Parathyroid adenoma (tissue), 2 donors: ENCODE data around the gene BLVRB.

Experiments used
- H2AFZ ChIP-seq: fragments of 300-600 bp; sonication (generic); one replicate; pipeline ENCODE4 v1.7.0; 2017; ENCODE audit warnings: antibody characterized with exemption, mild to moderate bottlenecking
- H3K27ac ChIP-seq: fragments of 300-600 bp; sonication (generic); one replicate; pipeline ENCODE4 v1.7.0; 2017
- H3K27me3 ChIP-seq: fragments of 300-600 bp; sonication (generic); one replicate; pipeline ENCODE4 v1.7.0; 2017; ENCODE audit warnings: low read length; ENCODE audit not compliant: control insufficient read depth, insufficient read depth
- H3K36me3 ChIP-seq: fragments of 300-600 bp; sonication (generic); one replicate; pipeline ENCODE4 v1.7.0; 2017; ENCODE audit warnings: low read length; ENCODE audit not compliant: control insufficient read depth, insufficient read depth
- H3K4me1 ChIP-seq: fragments of 300-600 bp; sonication (generic); one replicate; pipeline ENCODE4 v1.7.0; 2017; ENCODE audit warnings: control low read depth
- H3K4me2 ChIP-seq: fragments of 300-600 bp; sonication (generic); one replicate; pipeline ENCODE4 v1.7.0; 2017; ENCODE audit warnings: low read length
- H3K4me3 ChIP-seq: fragments of 300-600 bp; sonication (generic); one replicate; pipeline ENCODE4 v1.7.0; 2017; ENCODE audit warnings: low read depth, low read length
- H3K79me2 ChIP-seq: fragments of 300-600 bp; sonication (generic); one replicate; pipeline ENCODE4 v1.7.0; 2017; ENCODE audit warnings: control low read depth
- H3K9ac ChIP-seq: fragments of 300-600 bp; sonication (generic); one replicate; pipeline ENCODE4 v1.7.0; 2017; ENCODE audit warnings: mild to moderate bottlenecking
- H3K9me3 ChIP-seq: fragments of 300-600 bp; sonication (generic); one replicate; pipeline ENCODE4 v1.7.0; 2017; ENCODE audit warnings: low read length; ENCODE audit not compliant: control insufficient read depth
- TF ChIP-seq, protein P1 (sequence below): fragments of 300-600 bp; sonication (generic); IDR thresholded peaks from one replicate; pipeline ENCODE4 v1.7.0; 2017; ENCODE audit warnings: antibody characterized with exemption, mild to moderate bottlenecking
- donor health status: primary hyperparathyroidism.

The BLVRB gene

GRCh38 chr19:40444825-40445312, 20.7 kb downstream of the BLVRB start:
- peak overlapping the region; percentile 98 for H3K4me3 ChIP-seq
- H3K79me2 ChIP-seq, result peaks cover 6% of the 10 kb centered on the region
- TF ChIP-seq, protein P1, sequence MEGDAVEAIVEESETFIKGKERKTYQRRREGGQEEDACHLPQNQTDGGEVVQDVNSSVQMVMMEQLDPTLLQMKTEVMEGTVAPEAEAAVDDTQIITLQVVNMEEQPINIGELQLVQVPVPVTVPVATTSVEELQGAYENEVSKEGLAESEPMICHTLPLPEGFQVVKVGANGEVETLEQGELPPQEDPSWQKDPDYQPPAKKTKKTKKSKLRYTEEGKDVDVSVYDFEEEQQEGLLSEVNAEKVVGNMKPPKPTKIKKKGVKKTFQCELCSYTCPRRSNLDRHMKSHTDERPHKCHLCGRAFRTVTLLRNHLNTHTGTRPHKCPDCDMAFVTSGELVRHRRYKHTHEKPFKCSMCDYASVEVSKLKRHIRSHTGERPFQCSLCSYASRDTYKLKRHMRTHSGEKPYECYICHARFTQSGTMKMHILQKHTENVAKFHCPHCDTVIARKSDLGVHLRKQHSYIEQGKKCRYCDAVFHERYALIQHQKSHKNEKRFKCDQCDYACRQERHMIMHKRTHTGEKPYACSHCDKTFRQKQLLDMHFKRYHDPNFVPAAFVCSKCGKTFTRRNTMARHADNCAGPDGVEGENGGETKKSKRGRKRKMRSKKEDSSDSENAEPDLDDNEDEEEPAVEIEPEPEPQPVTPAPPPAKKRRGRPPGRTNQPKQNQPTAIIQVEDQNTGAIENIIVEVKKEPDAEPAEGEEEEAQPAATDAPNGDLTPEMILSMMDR, result no peak
- peak overlapping the region; percentile 98 for H3K27ac ChIP-seq
- no peaks in the 10 kb centered on the region for H3K36me3 ChIP-seq
- H3K4me2 ChIP-seq, result peak overlapping the region; percentile 90
- H3K9ac ChIP-seq, result peak overlapping the region; percentile 34
- H2AFZ ChIP-seq, result peak overlapping the region; percentile 82
- H3K9me3 ChIP-seq, result no peaks in the 10 kb centered on the region
- H3K4me1 ChIP-seq, result peaks cover 20% of the 10 kb centered on the region
- H3K27me3 ChIP-seq, result no peaks in the 10 kb centered on the region

- H3K4me1 ChIP-seq, result peaks cover 24% of the 10 kb centered on the region
- peak within 1 kb of the TSS; percentile 98 for H3K4me3 ChIP-seq
- TF ChIP-seq, protein P1, result peak; percentile 16
- H3K9ac ChIP-seq, result peak within 1 kb of the TSS; percentile 90
- H3K27me3 ChIP-seq, result no peaks in the 10 kb centered on the region
- H3K27ac ChIP-seq, result peak within 1 kb of the TSS; percentile 98
- H2AFZ ChIP-seq, result peak within 1 kb of the TSS; percentile 82
- peak within 1 kb of the TSS; percentile 90 for H3K4me2 ChIP-seq
- no peaks in the 10 kb centered on the region for H3K36me3 ChIP-seq
- H3K79me2 ChIP-seq, result peaks cover 6% of the 10 kb centered on the region
- H3K9me3 ChIP-seq, result no peaks in the 10 kb centered on the region
Observed at GRCh38 chr19:40444000-40444824, 21.3 kb downstream of the BLVRB start, which contains the start of gene SERTAD3. Gene SERTAD3 (minus strand): TSS chr19:40444335. CDS start chr19:40442080, 2,255 bp downstream.

DNA sequence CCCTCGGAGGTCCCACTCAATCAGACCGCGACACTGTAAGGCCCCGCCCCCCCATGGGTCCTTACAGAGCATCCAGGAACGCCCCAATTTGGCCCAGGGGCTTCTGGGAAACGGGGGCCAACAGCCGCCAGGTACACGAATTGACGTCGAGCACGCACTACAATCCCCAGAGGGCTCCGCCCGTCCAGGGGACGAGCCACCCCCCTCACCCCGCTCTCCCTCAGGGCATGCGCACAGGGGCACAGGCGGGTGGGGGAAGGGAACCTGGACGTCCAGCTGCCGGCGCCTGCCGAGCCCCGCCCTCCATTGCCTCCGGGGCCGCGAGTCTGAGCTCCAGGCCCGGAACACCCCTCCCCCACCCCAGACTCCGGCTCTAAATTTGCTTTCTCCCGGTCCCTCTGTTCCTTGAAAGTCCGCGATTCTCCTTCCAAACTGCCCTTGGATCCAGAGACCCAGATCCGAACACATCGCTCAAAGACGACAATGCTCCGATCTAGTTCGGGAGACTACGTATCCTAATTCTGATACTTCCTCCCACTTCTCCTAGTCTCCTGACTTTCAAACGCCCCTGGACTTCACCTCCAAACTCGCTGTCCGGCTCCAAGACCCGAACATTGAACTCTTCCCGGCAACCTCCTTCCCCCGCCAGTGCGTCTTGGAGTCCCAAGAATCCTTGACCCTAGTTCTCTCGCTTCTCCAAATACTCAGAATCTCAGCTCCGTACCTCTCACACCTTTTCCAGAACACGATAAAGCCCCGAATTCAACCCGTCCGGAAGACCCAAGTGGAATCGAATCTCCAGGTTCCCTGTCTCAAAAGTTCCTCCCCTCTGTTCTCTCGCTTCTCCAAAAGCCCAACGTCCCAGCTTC, 22.2 kb downstream of the BLVRB start:
- Histone ChIP-seq H2AFZ (peak overlapping the region; percentile 82), H3K9ac (peak overlapping the region; percentile 90), H3K79me2 (peaks cover 6% of the 10 kb centered on the region), H3K27ac (peak overlapping the region; percentile 98), H3K4me3 (peak overlapping the region; percentile 98), H3K9me3 (no peaks in the 10 kb centered on the region), H3K4me1 (peaks cover 26% of the 10 kb centered on the region), H3K36me3 (no peaks in the 10 kb centered on the region), H3K4me2 (peak overlapping the region; percentile 72), H3K27me3 (no peaks in the 10 kb centered on the region)
- TF ChIP-seq, protein P1, result no peak

- H3K9ac ChIP-seq, result peak overlapping the region; percentile 8
- TF ChIP-seq, protein P1, result no peak
- H3K4me1 ChIP-seq, result peaks cover 26% of the 10 kb centered on the region
- peak overlapping the region; percentile 72 for H3K4me2 ChIP-seq
- peaks cover 6% of the 10 kb centered on the region for H3K79me2 ChIP-seq
- H3K9me3 ChIP-seq, result no peaks in the 10 kb centered on the region
- peak overlapping the region; percentile 98 for H3K4me3 ChIP-seq
- H3K27ac ChIP-seq, result peak overlapping the region; percentile 79
- H2AFZ ChIP-seq, result no peak overlapping the region
- H3K27me3 ChIP-seq, result no peaks in the 10 kb centered on the region
- H3K36me3 ChIP-seq, result no peaks in the 10 kb centered on the region
Observed at GRCh38 chr19:40442328-40443130, 23.0 kb downstream of the BLVRB start.
